ENCODE data around the gene PRR35.

DNA sequence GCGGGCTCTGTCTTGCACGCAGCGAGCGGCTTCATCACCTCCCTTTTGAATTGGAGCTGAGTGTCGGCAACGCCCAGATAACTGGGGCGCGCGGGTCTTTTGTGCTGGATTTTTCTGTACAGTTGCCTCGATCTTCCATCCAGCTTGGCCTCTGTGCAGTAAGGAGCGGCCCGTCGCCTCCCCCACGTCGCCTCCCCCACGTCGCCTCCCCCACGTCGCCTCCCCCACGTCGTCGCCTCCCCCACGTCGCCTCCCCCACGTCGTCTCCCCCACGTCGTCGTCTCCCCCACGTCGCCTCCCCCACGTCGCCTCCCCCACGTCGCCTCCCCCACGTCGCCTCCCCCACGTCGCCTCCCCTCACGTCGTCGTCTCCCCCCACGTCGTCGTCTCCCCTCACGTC lies 15.7 kb upstream of the PRR35 start:
- TF ChIP-seq POLR2AphosphoS5 (IDR thresholded peaks at IDR 0.05; ENCODE audit: low read depth, low read length) = no peak
- TF ChIP-seq TAF1 (IDR thresholded peaks at IDR 0.05; ENCODE audit: borderline replicate concordance, insufficient read depth, low read length) = no peak
- TF ChIP-seq SIN3A (IDR thresholded peaks at IDR 0.05; ENCODE audit: borderline replicate concordance, insufficient read depth, low read length) = no peak
- TF ChIP-seq FOXP2 (optimal IDR thresholded peaks at IDR 0.05; ENCODE audit: borderline replicate concordance, extremely low read depth, extremely low read length, insufficient read depth) = no peak
